Ishikawa (cell line): Measurements from ENCODE around the gene DCUN1D3.

Experiments used
- CEBPB ChIP-seq: IDR thresholded peaks from 2 replicates; pipeline ENCODE4 v1.6.1; 2012
- CREB1 ChIP-seq: IDR thresholded peaks from 2 replicates; pipeline ENCODE4 v1.6.1; 2012; ENCODE audit warnings: low read depth
- EP300 ChIP-seq: IDR thresholded peaks from 2 replicates; pipeline ENCODE4 v1.6.1; 2012; ENCODE audit warnings: borderline replicate concordance
- MAX ChIP-seq: IDR thresholded peaks from 2 replicates; pipeline ENCODE4 v1.6.1; 2012
- NFIC ChIP-seq: IDR thresholded peaks from 2 replicates; pipeline ENCODE4 v1.6.1; 2012
- RAD21 ChIP-seq: IDR thresholded peaks from 2 replicates; pipeline ENCODE4 v1.6.1; 2012; ENCODE audit warnings: low read depth
- REST ChIP-seq: IDR thresholded peaks from 2 replicates; pipeline ENCODE4 v1.6.1; 2012; ENCODE audit warnings: low read depth, mild to moderate bottlenecking
- TAF1 ChIP-seq: IDR thresholded peaks from 2 replicates; pipeline ENCODE4 v1.6.1; 2012; ENCODE audit warnings: low read depth, mild to moderate bottlenecking
- TCF12 ChIP-seq: IDR thresholded peaks from 2 replicates; pipeline ENCODE4 v1.6.1; 2012; ENCODE audit warnings: low read depth
- TEAD4 ChIP-seq: IDR thresholded peaks from 2 replicates; pipeline ENCODE4 v1.6.1; 2012
- USF1 ChIP-seq: IDR thresholded peaks from 2 replicates; pipeline ENCODE4 v1.6.1; 2012
- YY1 ChIP-seq: IDR thresholded peaks from 2 replicates; pipeline ENCODE4 v1.6.1; 2012; ENCODE audit warnings: low read depth
- ZBTB7A ChIP-seq: IDR thresholded peaks from 2 replicates; pipeline ENCODE4 v1.6.1; 2012; ENCODE audit warnings: low read depth

GRCh38 chr16:20902426-20902825 is 2.3 kb upstream of the DCUN1D3 start:
- TF ChIP-seq NFIC: no peak
- no peak for TF ChIP-seq RAD21
- TF ChIP-seq EP300: no peak
- no peak for TF ChIP-seq USF1
- no peak for TF ChIP-seq TCF12
- no peak for TF ChIP-seq CEBPB
- no peak for TF ChIP-seq REST
- TF ChIP-seq MAX: no peak
- no peak for TF ChIP-seq CREB1
- no peak for TF ChIP-seq TAF1
- no peak for TF ChIP-seq YY1
- TF ChIP-seq TEAD4: no peak
- TF ChIP-seq ZBTB7A: no peak
